GM12878 (cell line): ENCODE data around the gene AP2A2. TPM values are rescaled to one million over a fixed set of nuclear protein-coding genes. Genes with fewer than 3 reads are reported as not detected.

ENCODE experiments used
- ATAC-seq: fragments of 200-7000 bp; cut with Tn5 transposase; 3 replicates; pipeline ENCODE4 v1.9.1; 2020; ENCODE audit warnings: mild to moderate bottlenecking, moderate library complexity
- BruUV-seq: library from RNA; stranded (reverse); fragments of 400-500 nt; replicated peaks from 2 replicates; lab custom pipeline; 2021; lab: Mats Ljungman, UMichigan
- CTCF ChIA-PET: fragments of 300-600 bp; sonication (Branson Sonifier 250); formaldehyde crosslinking; extraction: SDS; loops from one replicate; lab custom pipeline; 2021; ENCODE audit warnings: inconsistent platforms; lab: Yijun Ruan, JAX
- POLR2A ChIA-PET: fragments of 350-600 bp; formaldehyde crosslinking; extraction: SDS; loops from one replicate; lab custom pipeline; 2021; ENCODE audit warnings: inconsistent platforms; lab: Charles Lee
- RAD21 ChIA-PET: fragments of 300-600 bp; sonication (Branson Sonifier 250); formaldehyde crosslinking; loops from one replicate; lab custom pipeline; 2023; ENCODE audit warnings: antibody characterized with exemption; ENCODE audit not compliant: unreplicated experiment; lab: Charles Lee
- SMC1A ChIA-PET: fragments of 300-600 bp; sonication (Branson Sonifier 250); formaldehyde crosslinking; loops from one replicate; lab custom pipeline; 2023; ENCODE audit not compliant: unreplicated experiment, uncharacterized antibody; lab: Charles Lee
- DNase-seq: peaks from one replicate; pipeline ENCODE4 v3.0.0-alpha.2; 2011; ENCODE audit warnings: low read depth, low spot score
- FAIRE-seq: peaks from 3 replicates; lab custom pipeline; 2011; peaks lifted over from hg19 to GRCh38; lab: Jason Lieb, UNC
- H2AFZ ChIP-seq: 2 replicates; pipeline ENCODE4 v1.6.0; 2011; ENCODE audit warnings: low read depth, low read length, control low read depth; ENCODE audit not compliant: control insufficient read depth
- H3K27ac ChIP-seq: 2 replicates; pipeline ENCODE4 v1.5.1; 2011; ENCODE audit warnings: control low read depth; ENCODE audit not compliant: control insufficient read depth, insufficient read depth
- H3K27me3 ChIP-seq, 2 experiments: replicated peaks in 1 of 2; 2 replicates each; pipeline versions ENCODE4 v1.6.0 to v1.6.1; 2011; ENCODE audit warnings: low read length in 1 of 2; ENCODE audit not compliant: control insufficient read depth in 2 of 2, insufficient read depth in 2 of 2
- H3K36me3 ChIP-seq, 2 experiments: 2 replicates each; pipeline ENCODE4 v1.5.1; 2011; ENCODE audit warnings: low read length in 1 of 2; ENCODE audit not compliant: control insufficient read depth in 2 of 2, insufficient read depth in 2 of 2
- H3K4me1 ChIP-seq: 2 replicates; pipeline ENCODE4 v1.6.1; 2011; ENCODE audit warnings: mild to moderate bottlenecking, low read length, moderate library complexity, mixed read lengths; ENCODE audit not compliant: control insufficient read depth, insufficient read depth
- H3K4me2 ChIP-seq: 2 replicates; pipeline ENCODE4 v1.6.0; 2011; ENCODE audit warnings: control low read depth; ENCODE audit not compliant: control insufficient read depth, insufficient read depth
- H3K4me3 ChIP-seq: fragments of 200-600 bp; sonication (generic); 2 replicates; pipeline ENCODE4 v1.5.1; 2016
- H3K79me2 ChIP-seq: 2 replicates; pipeline ENCODE4 v1.6.0; 2011; ENCODE audit warnings: low read length; ENCODE audit not compliant: control insufficient read depth, insufficient read depth
- H3K9ac ChIP-seq: 2 replicates; pipeline ENCODE4 v1.8.0; 2011; ENCODE audit warnings: low read length, control low read depth, mixed read lengths; ENCODE audit not compliant: control insufficient read depth, insufficient read depth
- H3K9me3 ChIP-seq: replicated peaks from 3 replicates; pipeline ENCODE4 v1.5.1; 2011; ENCODE audit warnings: mild to moderate bottlenecking, low read length; ENCODE audit not compliant: control insufficient read depth, insufficient read depth
- H4K20me1 ChIP-seq: 2 replicates; pipeline ENCODE4 v1.6.0; 2011; ENCODE audit not compliant: control insufficient read depth, insufficient read depth
- CBFB ChIP-seq: IDR thresholded peaks from 2 replicates; pipeline ENCODE4 v1.6.1; 2016; ENCODE audit warnings: antibody characterized with exemption, low read depth
- CBX3 ChIP-seq: fragments of 200-600 bp; sonication (generic); IDR thresholded peaks from 2 replicates; pipeline ENCODE4 v1.6.1; 2016; ENCODE audit warnings: low read depth, borderline replicate concordance
- IRF4 ChIP-seq: IDR thresholded peaks from 2 replicates; pipeline ENCODE4 v1.6.1; 2011; ENCODE audit warnings: low read depth, low read length
- KLF5 ChIP-seq: fragments of 450-650 bp; IDR thresholded peaks from 2 replicates; pipeline ENCODE4 v1.6.1; 2014; ENCODE audit warnings: mild to moderate bottlenecking; ENCODE audit not compliant: partially characterized antibody
- NR2F1 ChIP-seq: fragments of 450-650 bp; conservative IDR thresholded peaks from 2 replicates; pipeline ENCODE4 v1.6.1; 2017; ENCODE audit warnings: mild to moderate bottlenecking
- RB1 ChIP-seq: fragments of 450-650 bp; formaldehyde crosslinking; IDR thresholded peaks from 2 replicates; pipeline ENCODE4 v1.6.1; 2017; ENCODE audit warnings: mild to moderate bottlenecking, borderline replicate concordance
- RCOR1 ChIP-seq: conservative IDR thresholded peaks from 2 replicates; pipeline ENCODE4 v1.6.1; 2012; ENCODE audit warnings: low read depth, low read length, improper control_type of control experiment
- SIN3A ChIP-seq: IDR thresholded peaks from 2 replicates; pipeline ENCODE4 v1.6.1; 2012; ENCODE audit warnings: low read depth, low read length, improper control_type of control experiment
- SMARCA5 ChIP-seq: fragments of 450-650 bp; IDR thresholded peaks from 2 replicates; pipeline ENCODE4 v1.6.1; 2017; ENCODE audit warnings: mild to moderate bottlenecking
- WGBS: methylation state at CpG from one replicate; pipeline ENCODE4 v1.1.6; 2016; ENCODE audit warnings: low lambda C conversion rate; ENCODE audit not compliant: insufficient replicate concordance, insufficient coverage; ENCODE audit errors: missing lambda C conversion rate; 5-methylcytosine and 5-hydroxymethylcytosine counted together
- in situ Hi-C: fragments of 300-500 bp; cut with MboI; formaldehyde crosslinking; loops from 9 replicates; pipeline ENCODE4 v1.14.3; 2018; ENCODE audit warnings: mixed read lengths
- intact Hi-C: fragments of 100-400 bp; cut with micrococcal nuclease; formaldehyde crosslinking; loops from one replicate; pipeline ENCODE4 v1.14.2; 2022; ENCODE audit not compliant: unreplicated experiment
- polyA plus RNA-seq, 11 experiments: library from polyadenylated mRNA; depleted of rRNA in 4 of 11; unstranded in 6 of 11; stranded (reverse) in 5 of 11; fragments of >200 nt; fragmentation: Nextera tagmentation in 4 of 11; fragmentation: Illumina TruSeq in 1 of 11; extraction: Ambion mirVana in 4 of 11; extraction: Trizol in 1 of 11; gene quantifications; 1 replicate in 1 of 11; 2 replicates in 10 of 11; pipeline versions ENCODE4 v1.2.1 to v1.2.3, GENCODE V29; 2011 to 2016; ENCODE audit warnings: inconsistent platforms in 2 of 11, missing spikeins in 2 of 11, low read depth in 1 of 11
- total RNA-seq, 4 experiments: library from RNA; depleted of rRNA in 3 of 4; stranded (reverse); fragments of >200 nt in 3 of 4; fragmentation: Illumina TruSeq in 1 of 4; extraction: Trizol in 1 of 4; gene quantifications; 2 replicates each; pipeline versions ENCODE4 v1.2.1 to v1.2.3, GENCODE V29; 2013 to 2021
- TF ChIP-seq, protein P1 (sequence below): fragments of 450-650 bp; IDR thresholded peaks from 2 replicates; pipeline ENCODE4 v1.6.1; 2017; ENCODE audit warnings: low read depth, mild to moderate bottlenecking, moderate library complexity
- TF ChIP-seq, protein P2 (sequence below): fragments of 450-650 bp; IDR thresholded peaks from 2 replicates; pipeline ENCODE4 v1.6.1; 2016; ENCODE audit warnings: mild to moderate bottlenecking
- TF ChIP-seq, protein P3 (sequence below): IDR thresholded peaks from 2 replicates; pipeline ENCODE4 v1.6.1; 2012; ENCODE audit warnings: low read depth, low read length, improper control_type of control experiment
- TF ChIP-seq, protein P4 (sequence below): fragments of 450-650 bp; IDR thresholded peaks from 2 replicates; pipeline ENCODE4 v1.6.1; 2017; ENCODE audit warnings: mild to moderate bottlenecking, low read depth, inconsistent platforms; ENCODE audit not compliant: poor library complexity, severe bottlenecking
- TF ChIP-seq, protein P5 (sequence below): fragments of 450-650 bp; conservative IDR thresholded peaks from 2 replicates; pipeline ENCODE4 v1.6.1; 2017; ENCODE audit warnings: mild to moderate bottlenecking, moderate library complexity
- TF ChIP-seq, protein P6 (sequence below): fragments of 450-650 bp; IDR thresholded peaks from 2 replicates; pipeline ENCODE4 v1.6.1; 2014; ENCODE audit warnings: mild to moderate bottlenecking

Gene AP2A2
- total and polyA plus RNA-seq, 10 of the 15 experiments (the other 5 are each of a cell fraction or from before 2014, with no cell fraction given): 0.58 to 48.8 (median 18.2) TPM

DNA sequence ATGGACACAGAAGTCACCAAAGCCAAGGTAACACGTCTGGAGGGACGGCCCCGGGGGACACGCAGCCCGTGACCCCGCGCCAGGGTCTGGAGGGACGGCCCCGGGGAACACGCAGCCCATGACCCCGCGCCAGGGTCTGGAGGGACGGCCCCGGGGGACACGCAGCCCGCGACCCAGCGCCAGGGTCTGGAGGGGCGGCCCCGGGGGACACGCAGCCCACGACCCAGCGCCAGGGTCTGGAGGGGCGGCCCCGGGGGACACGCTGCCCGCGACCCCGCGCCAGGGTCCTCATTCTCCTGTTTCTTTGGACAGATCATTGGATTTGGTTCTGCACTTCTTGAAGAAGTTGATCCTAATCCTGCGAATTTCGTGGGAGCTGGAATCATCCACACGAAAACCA lies 83.7 kb downstream of the AP2A2 start:
- H3K4me3 ChIP-seq: no peak overlapping the region
- POLR2A ChIA-PET: no interaction called here
- intact Hi-C loops (no loop called here), in situ Hi-C loops (no loop called here)
- TF ChIP-seq RB1: no peak
- no peak for TF ChIP-seq SIN3A
- TF ChIP-seq, protein P1, sequence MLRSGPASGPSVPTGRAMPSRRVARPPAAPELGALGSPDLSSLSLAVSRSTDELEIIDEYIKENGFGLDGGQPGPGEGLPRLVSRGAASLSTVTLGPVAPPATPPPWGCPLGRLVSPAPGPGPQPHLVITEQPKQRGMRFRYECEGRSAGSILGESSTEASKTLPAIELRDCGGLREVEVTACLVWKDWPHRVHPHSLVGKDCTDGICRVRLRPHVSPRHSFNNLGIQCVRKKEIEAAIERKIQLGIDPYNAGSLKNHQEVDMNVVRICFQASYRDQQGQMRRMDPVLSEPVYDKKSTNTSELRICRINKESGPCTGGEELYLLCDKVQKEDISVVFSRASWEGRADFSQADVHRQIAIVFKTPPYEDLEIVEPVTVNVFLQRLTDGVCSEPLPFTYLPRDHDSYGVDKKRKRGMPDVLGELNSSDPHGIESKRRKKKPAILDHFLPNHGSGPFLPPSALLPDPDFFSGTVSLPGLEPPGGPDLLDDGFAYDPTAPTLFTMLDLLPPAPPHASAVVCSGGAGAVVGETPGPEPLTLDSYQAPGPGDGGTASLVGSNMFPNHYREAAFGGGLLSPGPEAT: no peak
- TF ChIP-seq, protein P2, sequence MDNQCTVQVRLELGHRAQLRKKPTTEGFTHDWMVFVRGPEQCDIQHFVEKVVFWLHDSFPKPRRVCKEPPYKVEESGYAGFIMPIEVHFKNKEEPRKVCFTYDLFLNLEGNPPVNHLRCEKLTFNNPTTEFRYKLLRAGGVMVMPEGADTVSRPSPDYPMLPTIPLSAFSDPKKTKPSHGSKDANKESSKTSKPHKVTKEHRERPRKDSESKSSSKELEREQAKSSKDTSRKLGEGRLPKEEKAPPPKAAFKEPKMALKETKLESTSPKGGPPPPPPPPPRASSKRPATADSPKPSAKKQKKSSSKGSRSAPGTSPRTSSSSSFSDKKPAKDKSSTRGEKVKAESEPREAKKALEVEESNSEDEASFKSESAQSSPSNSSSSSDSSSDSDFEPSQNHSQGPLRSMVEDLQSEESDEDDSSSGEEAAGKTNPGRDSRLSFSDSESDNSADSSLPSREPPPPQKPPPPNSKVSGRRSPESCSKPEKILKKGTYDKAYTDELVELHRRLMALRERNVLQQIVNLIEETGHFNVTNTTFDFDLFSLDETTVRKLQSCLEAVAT: no peak
- TF ChIP-seq KLF5: no peak
- no peak for TF ChIP-seq SMARCA5
- no peak for TF ChIP-seq NR2F1
- TF ChIP-seq, protein P3, sequence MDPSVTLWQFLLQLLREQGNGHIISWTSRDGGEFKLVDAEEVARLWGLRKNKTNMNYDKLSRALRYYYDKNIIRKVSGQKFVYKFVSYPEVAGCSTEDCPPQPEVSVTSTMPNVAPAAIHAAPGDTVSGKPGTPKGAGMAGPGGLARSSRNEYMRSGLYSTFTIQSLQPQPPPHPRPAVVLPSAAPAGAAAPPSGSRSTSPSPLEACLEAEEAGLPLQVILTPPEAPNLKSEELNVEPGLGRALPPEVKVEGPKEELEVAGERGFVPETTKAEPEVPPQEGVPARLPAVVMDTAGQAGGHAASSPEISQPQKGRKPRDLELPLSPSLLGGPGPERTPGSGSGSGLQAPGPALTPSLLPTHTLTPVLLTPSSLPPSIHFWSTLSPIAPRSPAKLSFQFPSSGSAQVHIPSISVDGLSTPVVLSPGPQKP: no peak
- no peak for TF ChIP-seq RCOR1
- TF ChIP-seq, protein P4, sequence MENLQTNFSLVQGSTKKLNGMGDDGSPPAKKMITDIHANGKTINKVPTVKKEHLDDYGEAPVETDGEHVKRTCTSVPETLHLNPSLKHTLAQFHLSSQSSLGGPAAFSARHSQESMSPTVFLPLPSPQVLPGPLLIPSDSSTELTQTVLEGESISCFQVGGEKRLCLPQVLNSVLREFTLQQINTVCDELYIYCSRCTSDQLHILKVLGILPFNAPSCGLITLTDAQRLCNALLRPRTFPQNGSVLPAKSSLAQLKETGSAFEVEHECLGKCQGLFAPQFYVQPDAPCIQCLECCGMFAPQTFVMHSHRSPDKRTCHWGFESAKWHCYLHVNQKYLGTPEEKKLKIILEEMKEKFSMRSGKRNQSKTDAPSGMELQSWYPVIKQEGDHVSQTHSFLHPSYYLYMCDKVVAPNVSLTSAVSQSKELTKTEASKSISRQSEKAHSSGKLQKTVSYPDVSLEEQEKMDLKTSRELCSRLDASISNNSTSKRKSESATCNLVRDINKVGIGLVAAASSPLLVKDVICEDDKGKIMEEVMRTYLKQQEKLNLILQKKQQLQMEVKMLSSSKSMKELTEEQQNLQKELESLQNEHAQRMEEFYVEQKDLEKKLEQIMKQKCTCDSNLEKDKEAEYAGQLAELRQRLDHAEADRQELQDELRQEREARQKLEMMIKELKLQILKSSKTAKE: no peak
- no peak for TF ChIP-seq IRF4
- TF ChIP-seq, protein P5, sequence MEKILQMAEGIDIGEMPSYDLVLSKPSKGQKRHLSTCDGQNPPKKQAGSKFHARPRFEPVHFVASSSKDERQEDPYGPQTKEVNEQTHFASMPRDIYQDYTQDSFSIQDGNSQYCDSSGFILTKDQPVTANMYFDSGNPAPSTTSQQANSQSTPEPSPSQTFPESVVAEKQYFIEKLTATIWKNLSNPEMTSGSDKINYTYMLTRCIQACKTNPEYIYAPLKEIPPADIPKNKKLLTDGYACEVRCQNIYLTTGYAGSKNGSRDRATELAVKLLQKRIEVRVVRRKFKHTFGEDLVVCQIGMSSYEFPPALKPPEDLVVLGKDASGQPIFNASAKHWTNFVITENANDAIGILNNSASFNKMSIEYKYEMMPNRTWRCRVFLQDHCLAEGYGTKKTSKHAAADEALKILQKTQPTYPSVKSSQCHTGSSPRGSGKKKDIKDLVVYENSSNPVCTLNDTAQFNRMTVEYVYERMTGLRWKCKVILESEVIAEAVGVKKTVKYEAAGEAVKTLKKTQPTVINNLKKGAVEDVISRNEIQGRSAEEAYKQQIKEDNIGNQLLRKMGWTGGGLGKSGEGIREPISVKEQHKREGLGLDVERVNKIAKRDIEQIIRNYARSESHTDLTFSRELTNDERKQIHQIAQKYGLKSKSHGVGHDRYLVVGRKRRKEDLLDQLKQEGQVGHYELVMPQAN: no peak
- no peak for TF ChIP-seq CBX3
- no peak for TF ChIP-seq CBFB
- TF ChIP-seq, protein P6, sequence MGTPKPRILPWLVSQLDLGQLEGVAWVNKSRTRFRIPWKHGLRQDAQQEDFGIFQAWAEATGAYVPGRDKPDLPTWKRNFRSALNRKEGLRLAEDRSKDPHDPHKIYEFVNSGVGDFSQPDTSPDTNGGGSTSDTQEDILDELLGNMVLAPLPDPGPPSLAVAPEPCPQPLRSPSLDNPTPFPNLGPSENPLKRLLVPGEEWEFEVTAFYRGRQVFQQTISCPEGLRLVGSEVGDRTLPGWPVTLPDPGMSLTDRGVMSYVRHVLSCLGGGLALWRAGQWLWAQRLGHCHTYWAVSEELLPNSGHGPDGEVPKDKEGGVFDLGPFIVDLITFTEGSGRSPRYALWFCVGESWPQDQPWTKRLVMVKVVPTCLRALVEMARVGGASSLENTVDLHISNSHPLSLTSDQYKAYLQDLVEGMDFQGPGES: no peak
- no peak for ATAC-seq
- H3K4me1 ChIP-seq: no peaks in the 10 kb centered on the region
- WGBS: 95% methylated on average over 33 of the region's 33 CpGs
- no peaks in the 10 kb centered on the region for H3K27me3 ChIP-seq
- SMC1A ChIA-PET: no interaction called here
- no peak overlapping the region for H3K9ac ChIP-seq
- BruUV-seq: no TSS peak
- H2AFZ ChIP-seq: no peak overlapping the region
- FAIRE-seq: no peak
- no peak overlapping the region for H3K4me2 ChIP-seq
- no peaks in the 10 kb centered on the region for H3K79me2 ChIP-seq
- H3K27ac ChIP-seq: no peak overlapping the region
- RAD21 ChIA-PET: no interaction called here
- peaks cover 8 to 10% of the 10 kb centered on the region in 2 experiments; a peak in 3 of 4 replicates for H3K36me3 ChIP-seq
- H4K20me1 ChIP-seq: no peaks in the 10 kb centered on the region
- CTCF ChIA-PET: no interaction called here
- H3K9me3 ChIP-seq: no peaks in the 10 kb centered on the region
- DNase-seq: no peak
